Tibial nerve (tissue), 4 donors: Measurements from ENCODE around the gene RAPGEF2. TPM values are rescaled to one million over a fixed set of nuclear protein-coding genes. Genes with fewer than 3 reads are reported as not detected.
"Not testable (repeated sequence)": the region's sequence is repeated elsewhere in the genome, so short reads cannot be mapped to it uniquely, and the experiment has no call there.

Experiments
- DNase-seq, 2 donors: peaks; one replicate each; pipeline ENCODE4 v3.0.0-alpha.2; 2019; ENCODE audit warnings: low spot score in 2 of 2
- H3K27ac ChIP-seq, 4 donors: fragments of 200-600 bp; sonication (generic) in 3 of 4; one replicate each; pipeline ENCODE4 v1.5.1; 2017 to 2019; ENCODE audit warnings: mild to moderate bottlenecking in 1 of 4
- H3K27me3 ChIP-seq, 2 donors: fragments of 200-600 bp; sonication (generic) in 1 of 2; one replicate each; pipeline versions ENCODE4 v1.5.1 to v1.6.0; 2017 to 2019
- H3K36me3 ChIP-seq, 3 donors: fragments of 200-600 bp; sonication (generic); one replicate each; pipeline ENCODE4 v1.5.1; 2018 to 2019
- H3K4me1 ChIP-seq, 4 donors: fragments of 200-600 bp; sonication (generic) in 3 of 4; one replicate each; pipeline ENCODE4 v1.5.1; 2017 to 2019
- H3K4me3 ChIP-seq, 4 donors: fragments of 200-600 bp; sonication (generic) in 3 of 4; one replicate each; pipeline ENCODE4 v1.5.1; 2017 to 2019; ENCODE audit warnings: mild to moderate bottlenecking in 1 of 4, moderate library complexity in 1 of 4
- H3K9me3 ChIP-seq, 4 donors: fragments of 200-600 bp; sonication (generic) in 3 of 4; one replicate each; pipeline ENCODE4 v1.5.1; 2017 to 2019
- CTCF ChIP-seq, 5 experiments: fragments of 200-600 bp in 3 of 5; fragments of 450-650 bp in 2 of 5; sonication (generic) in 3 of 5; IDR thresholded peaks; one replicate each; pipeline ENCODE4 v1.5.1; 2016 to 2019; ENCODE audit warnings: antibody characterized with exemption in 5 of 5, mild to moderate bottlenecking in 3 of 5, moderate library complexity in 2 of 5
- EP300 ChIP-seq, 2 donors: sonication (generic); formaldehyde crosslinking; IDR thresholded peaks; one replicate each; pipeline ENCODE4 v1.6.1; 2017; ENCODE audit warnings: antibody characterized with exemption in 2 of 2, mild to moderate bottlenecking in 1 of 2
- POLR2A ChIP-seq, 2 donors: fragments of 450-650 bp; IDR thresholded peaks; one replicate each; pipeline ENCODE4 v1.6.1; 2017; ENCODE audit warnings: antibody characterized with exemption in 2 of 2, mild to moderate bottlenecking in 2 of 2, moderate library complexity in 2 of 2
- WGBS, 2 donors: methylation state at CpG; one replicate each; pipeline ENCODE4 v1.1.5; 2018; 5-methylcytosine and 5-hydroxymethylcytosine counted together
- total RNA-seq, 4 donors: library from RNA; depleted of rRNA; stranded (reverse); fragments of >200 nt; gene quantifications; one replicate each; pipeline ENCODE4 v1.1.0, GENCODE V29; 2016

Gene RAPGEF2
- total RNA-seq, 4 donors from 2014 or later: 61.0 to 81.5 (median 69.5) TPM

- Histone ChIP-seq H3K4me3 (no peak overlapping the region), H3K27ac (peak overlapping the region in 1 of 4 donors; percentile 60), H3K4me1 (peaks cover 0 to 24% (median 4%) of the 10 kb centered on the region in 4 donors), H3K27me3 (no peaks in the 10 kb centered on the region), H3K36me3 (peaks cover 0 to 12% (median 0%) of the 10 kb centered on the region in 3 donors), H3K9me3 (no peaks in the 10 kb centered on the region)
- DNase-seq: no peak
- TF ChIP-seq CTCF (IDR thresholded peaks at IDR 0.05) (no peak), EP300 (IDR thresholded peaks at IDR 0.05) (no peak), POLR2A (IDR thresholded peaks at IDR 0.05) (no peak)
- WGBS, 2 donors: 97 to 99% methylated on average over 18 to 35 of the region's 35 CpGs
Observed at GRCh38 chr4:159250751-159251325, 148.0 kb downstream of the RAPGEF2 start.

- H3K9me3 ChIP-seq, DNase-seq, H3K4me3 ChIP-seq, H3K27me3 ChIP-seq: not testable (repeated sequence)
- 96 to 98% methylated on average over 14 of the region's 14 CpGs for WGBS, 2 donors
- H3K4me1 ChIP-seq: peaks cover 0 to 24% (median 4%) of the 10 kb centered on the region in 4 donors
- peaks cover 0 to 12% (median 0%) of the 10 kb centered on the region in 3 donors for H3K36me3 ChIP-seq
- H3K27ac ChIP-seq: peak overlapping the region in 3 of 4 donors; percentile 19 to 82 (median 21)
Observed at GRCh38 chr4:159251580-159251979, 148.7 kb downstream of the RAPGEF2 start.

- H3K9me3 ChIP-seq: no peaks in the 10 kb centered on the region
- H3K4me1 ChIP-seq: peaks cover 0 to 24% (median 4%) of the 10 kb centered on the region in 4 donors
- H3K4me3 ChIP-seq: no peak overlapping the region
- no peaks in the 10 kb centered on the region for H3K27me3 ChIP-seq
- DNase-seq: no peak
- peak overlapping the region in 3 of 4 donors; percentile 7 to 82 (median 19) for H3K27ac ChIP-seq
- peaks cover 0 to 12% (median 0%) of the 10 kb centered on the region in 3 donors for H3K36me3 ChIP-seq
- TF ChIP-seq CTCF (IDR thresholded peaks at IDR 0.05): no peak
- TF ChIP-seq POLR2A (IDR thresholded peaks at IDR 0.05): no peak
- TF ChIP-seq EP300 (IDR thresholded peaks at IDR 0.05): no peak
- WGBS, 2 donors: 28 to 32% methylated on average over 4 of the region's 4 CpGs
Observed at GRCh38 chr4:159252491-159252890, 149.6 kb downstream of the RAPGEF2 start.

- Histone ChIP-seq H3K27ac (no peak overlapping the region), H3K9me3 (no peaks in the 10 kb centered on the region), H3K4me3 (no peak overlapping the region), H3K4me1 (no peaks in the 10 kb centered on the region), H3K36me3 (peaks cover 0 to 8% (median 0%) of the 10 kb centered on the region in 3 donors), H3K27me3 (no peaks in the 10 kb centered on the region)
- WGBS, 2 donors: 92 to 100% methylated on average over 2 of the region's 2 CpGs
- TF ChIP-seq EP300 (IDR thresholded peaks at IDR 0.05): no peak
- no peak for TF ChIP-seq CTCF (IDR thresholded peaks at IDR 0.05)
- TF ChIP-seq POLR2A (IDR thresholded peaks at IDR 0.05): no peak
- DNase-seq: no peak
Observed at GRCh38 chr4:159256037-159256436, 153.2 kb downstream of the RAPGEF2 start.

GRCh38 chr4:159258889-159259560 lies 156.1 kb downstream of the RAPGEF2 start:
- WGBS, 2 donors: 89 to 91% methylated on average over 4 of the region's 4 CpGs
- no peak for DNase-seq
- H3K27ac ChIP-seq: no peak overlapping the region
- H3K9me3 ChIP-seq: no peaks in the 10 kb centered on the region
- H3K4me3 ChIP-seq: no peak overlapping the region
- H3K36me3 ChIP-seq: no peaks in the 10 kb centered on the region
- H3K27me3 ChIP-seq: no peaks in the 10 kb centered on the region
- peaks cover 0 to 18% (median 0%) of the 10 kb centered on the region in 4 donors for H3K4me1 ChIP-seq
- TF ChIP-seq EP300 (IDR thresholded peaks at IDR 0.05): no peak
- TF ChIP-seq POLR2A (IDR thresholded peaks at IDR 0.05): no peak
- no peak for TF ChIP-seq CTCF (IDR thresholded peaks at IDR 0.05)
